Brain pericyte (primary cell): Measurements from ENCODE around the gene MAPKAP1.

ENCODE experiments used
- DNase-seq: peaks from one replicate; pipeline ENCODE4 v3.0.0-alpha.2; 2012; ENCODE audit warnings: low read depth, low spot score

The MAPKAP1 gene

GRCh38 chr9:125485471-125486151, 221.4 kb downstream of the MAPKAP1 start:
- DNase-seq = no peak

DNA sequence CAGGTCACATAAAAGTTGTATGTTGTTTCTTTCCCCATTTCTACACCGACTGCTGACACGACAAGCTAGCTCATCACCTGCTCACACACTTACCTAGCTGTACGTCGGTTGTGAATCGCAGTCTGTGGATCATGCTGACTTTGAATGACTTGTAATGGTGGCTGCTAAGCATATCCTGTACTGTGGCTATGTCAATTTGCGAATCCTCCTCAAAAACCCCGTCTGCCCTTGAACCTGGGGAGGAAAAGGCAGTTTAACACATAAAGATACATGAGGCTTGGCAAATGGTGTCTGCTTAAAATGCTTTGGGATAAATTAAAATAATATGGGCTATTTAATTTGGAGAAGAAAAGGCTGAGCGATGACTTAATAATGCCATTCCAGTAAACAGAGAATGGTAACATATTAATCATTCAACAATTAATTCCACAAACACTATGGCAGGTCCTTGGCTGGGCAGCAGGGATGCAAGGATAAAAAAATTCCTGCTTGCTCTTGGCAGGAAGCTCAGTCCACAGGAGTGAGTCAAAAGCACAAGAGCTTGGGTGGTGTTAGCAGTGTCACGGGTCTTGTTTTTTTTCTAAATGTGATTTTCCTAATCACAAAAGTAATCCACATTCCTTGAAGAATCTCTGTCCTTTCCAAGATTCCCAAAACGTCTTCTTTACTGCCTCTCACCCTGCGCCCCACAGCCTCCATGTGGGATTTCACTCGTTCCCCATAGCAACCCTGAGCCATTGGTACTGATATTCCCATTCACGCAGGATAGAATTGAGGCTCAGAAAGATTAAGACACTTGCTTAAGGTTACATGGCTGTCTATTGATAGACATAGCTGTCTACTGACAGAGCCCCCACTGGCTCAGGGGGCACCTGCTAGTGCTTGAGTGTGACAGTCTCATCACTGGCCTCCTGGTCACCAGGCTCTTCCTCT, 222.4 kb downstream of the MAPKAP1 start:
- no peak for DNase-seq

DNA sequence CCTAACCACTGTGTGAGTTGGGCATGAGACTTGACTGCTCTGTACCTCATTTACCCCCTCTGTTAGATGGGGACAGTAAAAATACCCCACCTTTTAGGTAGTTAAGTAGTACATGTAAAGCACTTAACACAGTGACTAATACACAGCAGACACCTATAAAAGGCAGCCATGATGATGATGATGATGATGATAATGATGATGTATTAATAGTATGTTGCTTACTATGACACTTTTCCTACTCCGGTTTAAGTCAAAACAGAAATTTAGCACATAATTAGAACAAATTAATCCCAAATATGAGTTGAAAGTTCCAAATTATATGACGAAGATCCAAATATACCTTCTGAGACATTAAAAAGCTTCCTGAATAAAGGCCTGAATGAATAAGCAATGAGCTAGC, 223.3 kb downstream of the MAPKAP1 start:
- no peak for DNase-seq

- no peak for DNase-seq
Observed at GRCh38 chr9:125479846-125480615, 227.0 kb downstream of the MAPKAP1 start.

DNA sequence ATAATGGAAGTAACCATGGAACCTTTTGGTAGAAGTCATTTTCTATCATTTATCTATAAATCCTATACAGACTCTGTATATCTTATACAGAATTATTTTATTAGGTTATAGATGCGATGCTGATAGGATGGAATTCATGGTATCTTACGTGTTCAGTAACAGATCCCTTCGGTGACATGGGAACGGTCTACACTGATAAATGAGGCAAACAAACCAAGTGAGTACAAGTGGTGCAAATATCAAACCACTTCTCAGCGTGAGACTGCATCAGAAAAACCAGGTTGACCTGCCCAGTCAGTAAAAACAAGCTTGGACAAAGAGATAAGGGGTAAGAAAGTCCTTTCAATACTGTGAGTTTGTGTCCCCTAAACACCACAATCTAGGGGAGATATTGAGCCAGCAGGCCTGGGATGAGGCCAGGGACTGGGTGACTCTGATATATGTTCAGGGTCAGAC, 229.9 kb downstream of the MAPKAP1 start:
- no peak for DNase-seq

- DNase-seq = no peak
Observed at GRCh38 chr9:125476645-125477044, 230.4 kb downstream of the MAPKAP1 start.

DNA sequence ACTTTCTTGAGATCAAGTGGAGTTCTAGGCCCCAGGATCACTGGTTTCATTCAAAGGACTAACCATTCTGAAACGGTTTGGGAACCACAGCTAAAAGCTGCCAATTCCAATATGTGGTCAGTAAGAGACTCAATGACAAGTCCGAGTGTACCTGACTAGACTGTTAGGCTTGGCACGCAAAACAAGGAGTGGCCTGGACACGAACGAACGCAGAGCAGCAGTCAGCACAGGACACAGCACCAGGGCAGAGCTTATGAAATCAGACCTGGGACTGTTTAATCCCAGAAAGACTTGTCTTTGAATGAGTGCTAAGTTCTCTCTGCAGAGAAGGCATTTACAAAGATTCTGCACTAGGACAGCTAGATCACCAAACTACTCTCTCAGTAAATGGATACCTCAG, 231.6 kb downstream of the MAPKAP1 start:
- no peak for DNase-seq

DNA sequence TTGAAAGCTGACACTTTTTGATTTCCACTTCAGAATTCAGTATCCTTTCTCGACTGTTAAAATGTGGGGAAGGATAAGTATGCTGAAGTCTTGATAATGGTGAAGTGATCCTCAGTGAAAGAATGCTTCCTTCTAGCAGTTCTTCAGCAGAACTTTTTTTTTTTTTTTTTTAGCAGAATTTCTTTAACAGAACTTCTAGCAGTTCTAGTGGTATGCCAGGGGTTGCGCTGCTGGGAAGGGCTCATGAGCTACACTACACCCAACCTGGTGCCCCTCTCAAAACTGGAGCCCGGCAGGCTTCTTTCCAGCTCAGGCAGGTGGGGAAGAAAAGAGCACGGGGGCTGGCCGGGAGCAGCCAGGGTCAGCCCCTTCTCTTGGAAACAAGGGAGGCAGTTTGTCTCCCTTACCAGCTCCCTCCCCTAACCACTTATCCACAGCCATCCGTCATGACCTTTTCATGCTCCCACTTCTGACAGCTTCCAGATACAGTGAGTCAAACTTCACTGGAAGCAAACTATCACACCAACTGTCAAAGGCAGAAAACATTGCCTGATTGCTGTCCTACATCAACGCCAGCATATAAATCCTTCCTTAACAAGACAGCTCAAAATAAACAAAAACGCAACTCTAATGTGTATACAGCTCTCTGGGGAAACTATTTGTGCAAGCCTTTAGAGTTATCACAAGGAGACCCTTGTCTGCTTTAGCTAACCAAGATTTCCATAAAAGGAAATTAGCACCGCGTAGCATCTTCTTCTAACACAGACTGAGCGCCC, 233.9 kb downstream of the MAPKAP1 start:
- DNase-seq = no peak

GRCh38 chr9:125472562-125472925, 234.5 kb downstream of the MAPKAP1 start:
- no peak for DNase-seq

DNA sequence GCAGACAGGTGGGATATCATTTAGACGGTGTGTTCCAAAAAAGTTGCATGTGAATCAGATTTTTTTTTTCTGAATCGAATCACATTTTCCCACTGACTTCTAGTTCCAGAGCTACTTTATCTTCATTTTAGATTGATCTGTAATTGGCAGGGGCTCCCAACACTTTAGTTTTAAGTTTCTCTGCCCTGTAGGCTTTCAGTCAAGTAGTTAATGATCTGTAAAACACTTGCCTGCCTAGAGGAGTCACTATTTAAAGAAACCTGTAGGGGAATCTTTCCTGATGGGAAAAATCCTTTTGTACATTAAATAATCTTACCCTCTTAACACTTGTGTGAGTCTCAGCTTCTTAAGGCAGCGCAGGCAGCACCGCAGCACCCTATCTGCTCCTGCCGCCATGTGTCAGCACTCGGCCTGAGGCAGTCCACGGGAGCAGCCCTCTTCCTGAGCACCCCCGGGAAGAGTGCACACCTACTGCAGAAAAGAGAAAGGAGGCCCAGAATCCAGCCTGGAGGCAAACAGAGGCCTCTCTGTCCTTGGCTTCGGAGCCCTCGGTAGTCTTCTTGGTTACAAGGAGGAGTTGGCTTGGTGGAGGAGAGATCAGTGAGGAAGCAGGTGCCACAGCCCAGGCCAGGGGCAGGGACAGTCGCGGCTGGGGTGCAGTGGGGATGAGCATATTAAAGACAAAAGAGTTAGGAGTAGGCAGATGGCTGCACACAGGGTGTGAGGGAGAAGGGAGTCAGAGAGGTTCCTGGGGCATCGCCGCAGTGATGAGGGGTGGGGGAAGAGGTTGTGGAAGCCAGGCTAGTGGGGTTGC, 236.0 kb downstream of the MAPKAP1 start:
- DNase-seq = no peak

- no peak for DNase-seq
Observed at GRCh38 chr9:125470189-125470588, 236.8 kb downstream of the MAPKAP1 start.

DNA sequence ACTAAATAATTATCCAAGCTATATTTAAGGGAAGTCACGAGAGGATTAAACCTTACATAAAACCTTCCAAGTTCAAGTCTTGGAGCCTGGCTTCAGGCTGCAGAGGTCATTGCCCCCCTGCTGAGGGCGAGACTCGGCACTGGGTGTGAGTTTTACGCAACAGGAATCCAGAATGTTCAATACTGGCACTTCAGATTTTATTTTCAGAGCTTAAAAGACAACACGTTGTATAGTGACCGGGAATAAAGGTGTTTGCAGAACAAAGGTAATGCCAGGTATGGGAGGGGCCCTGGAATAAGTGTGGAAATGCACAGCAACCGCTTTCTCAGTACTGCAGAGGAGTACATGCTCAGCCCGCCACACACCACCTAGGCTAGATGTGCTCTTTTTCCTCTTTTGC, 238.4 kb downstream of the MAPKAP1 start:
- no peak for DNase-seq

GRCh38 chr9:125467116-125467740, 239.8 kb downstream of the MAPKAP1 start:
- no peak for DNase-seq

- DNase-seq = no peak
Observed at GRCh38 chr9:125466411-125466810, 240.6 kb downstream of the MAPKAP1 start.

DNA sequence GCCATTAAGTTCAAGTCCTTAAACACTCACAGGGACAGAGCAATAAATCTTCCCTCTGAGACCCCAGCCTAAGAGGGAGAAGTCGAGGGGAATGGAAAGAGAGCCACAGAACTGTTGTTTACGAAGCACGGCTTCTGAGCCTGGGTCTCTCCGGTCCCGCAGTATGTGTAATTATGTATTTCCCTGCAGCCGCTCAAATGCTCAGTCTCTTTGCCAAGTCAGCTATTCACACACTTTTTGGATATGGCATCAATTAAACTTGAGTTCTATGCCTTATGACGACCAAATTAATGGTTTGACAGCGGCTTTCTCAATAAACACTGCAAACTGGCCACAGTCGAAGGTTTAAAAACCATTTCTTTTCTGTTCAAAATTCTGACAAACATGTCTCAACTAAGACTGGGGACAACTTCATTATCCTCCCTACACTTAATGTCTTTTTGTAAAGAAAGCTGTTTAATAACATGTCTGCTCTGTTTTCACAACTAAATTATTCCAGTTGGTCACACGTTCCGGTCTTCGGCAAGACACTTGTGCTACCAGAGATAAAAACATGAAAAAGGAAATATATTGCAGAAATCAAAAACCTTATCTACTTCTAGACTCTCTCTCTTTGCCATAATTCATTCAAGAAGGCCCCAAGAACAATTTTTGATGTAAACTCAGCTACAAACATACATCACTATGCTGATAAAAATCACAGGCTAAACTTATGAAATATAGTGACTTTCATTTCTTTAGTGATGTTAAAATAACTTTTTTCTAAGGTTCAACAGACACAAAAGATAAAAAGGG, 242.2 kb downstream of the MAPKAP1 start:
- no peak for DNase-seq

GRCh38 chr9:125463926-125464325, 243.1 kb downstream of the MAPKAP1 start:
- DNase-seq = no peak

DNA sequence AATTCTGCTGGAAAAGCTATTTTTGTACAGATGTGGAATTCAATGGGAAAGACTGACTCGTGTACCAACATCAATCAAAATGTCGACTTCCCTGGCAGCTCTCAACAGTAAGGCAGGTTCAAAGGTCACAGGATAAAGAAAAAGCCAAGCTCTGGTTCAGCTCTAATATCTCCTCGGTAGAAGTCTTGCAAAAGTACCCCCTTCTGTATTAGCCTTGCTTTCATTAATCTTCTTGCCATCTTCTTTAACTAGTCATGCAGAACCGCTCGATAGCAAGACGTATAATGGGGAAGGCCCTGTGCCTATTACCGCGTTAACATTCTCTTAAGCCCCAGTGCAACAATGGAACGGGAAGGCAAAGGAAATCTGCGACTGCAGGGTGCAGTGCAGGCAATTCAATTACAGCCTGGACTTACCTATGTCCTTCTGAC, 244.1 kb downstream of the MAPKAP1 start:
- DNase-seq = no peak

- DNase-seq = no peak
Observed at GRCh38 chr9:125461636-125462190, 245.3 kb downstream of the MAPKAP1 start.
